HEK293 (cell line): ENCODE results near the gene MON2.

ENCODE experiments used
- BCL11B ChIP-seq: fragments of 450-650 bp; formaldehyde crosslinking; IDR thresholded peaks from 2 replicates; pipeline ENCODE4 v1.5.1; 2016; ENCODE audit warnings: low read depth, missing biosample characterization, missing genetic modification characterization
- GLI4 ChIP-seq: fragments of 450-650 bp; formaldehyde crosslinking; IDR thresholded peaks from 2 replicates; pipeline ENCODE4 v1.5.1; 2016; ENCODE audit warnings: missing biosample characterization, missing genetic modification characterization
- KLF16 ChIP-seq: fragments of 450-650 bp; formaldehyde crosslinking; IDR thresholded peaks from 2 replicates; pipeline ENCODE4 v1.5.1; 2017; ENCODE audit warnings: missing biosample characterization, missing genetic modification characterization
- KLF8 ChIP-seq: fragments of 450-650 bp; formaldehyde crosslinking; IDR thresholded peaks from 2 replicates; pipeline ENCODE4 v1.5.1; 2016; ENCODE audit warnings: missing biosample characterization, missing genetic modification characterization
- RBAK ChIP-seq: fragments of 450-650 bp; formaldehyde crosslinking; IDR thresholded peaks from 2 replicates; pipeline ENCODE4 v1.5.1; 2016; ENCODE audit warnings: missing biosample characterization, missing genetic modification characterization
- SCRT2 ChIP-seq: fragments of 450-650 bp; formaldehyde crosslinking; IDR thresholded peaks from 2 replicates; pipeline ENCODE4 v1.5.1; 2016; ENCODE audit warnings: missing biosample characterization, missing genetic modification characterization
- SP3 ChIP-seq: fragments of 450-650 bp; formaldehyde crosslinking; IDR thresholded peaks from 2 replicates; pipeline ENCODE4 v1.5.1; 2016; ENCODE audit warnings: missing biosample characterization, missing genetic modification characterization
- ZBTB20 ChIP-seq: fragments of 450-650 bp; formaldehyde crosslinking; IDR thresholded peaks from 2 replicates; pipeline ENCODE4 v1.5.1; 2016; ENCODE audit warnings: missing biosample characterization, missing genetic modification characterization
- ZNF169 ChIP-seq: fragments of 450-650 bp; formaldehyde crosslinking; IDR thresholded peaks from 2 replicates; pipeline ENCODE4 v1.5.1; 2016; ENCODE audit warnings: missing biosample characterization, missing genetic modification characterization
- ZNF335 ChIP-seq: fragments of 450-650 bp; formaldehyde crosslinking; conservative IDR thresholded peaks from 2 replicates; pipeline ENCODE4 v1.5.1; 2016; ENCODE audit warnings: missing biosample characterization, missing genetic modification characterization
- ZNF350 ChIP-seq: fragments of 450-650 bp; formaldehyde crosslinking; IDR thresholded peaks from 2 replicates; pipeline ENCODE4 v1.5.0; 2017; ENCODE audit warnings: missing biosample characterization, mild to moderate bottlenecking, missing genetic modification characterization
- ZNF530 ChIP-seq: fragments of 450-650 bp; formaldehyde crosslinking; IDR thresholded peaks from 2 replicates; pipeline ENCODE4 v1.5.1; 2016; ENCODE audit warnings: low read depth, missing biosample characterization, missing genetic modification characterization
- ZNF555 ChIP-seq: fragments of 450-650 bp; formaldehyde crosslinking; conservative IDR thresholded peaks from 2 replicates; pipeline ENCODE4 v1.5.1; 2017; ENCODE audit warnings: missing biosample characterization, mild to moderate bottlenecking, missing genetic modification characterization, inconsistent platforms
- ZNF571 ChIP-seq: fragments of 450-650 bp; formaldehyde crosslinking; IDR thresholded peaks from 2 replicates; pipeline ENCODE4 v1.5.0; 2017; ENCODE audit warnings: missing biosample characterization, missing genetic modification characterization
- ZNF600 ChIP-seq: fragments of 450-650 bp; formaldehyde crosslinking; IDR thresholded peaks from 2 replicates; pipeline ENCODE4 v1.5.1; 2016; ENCODE audit warnings: missing biosample characterization, missing genetic modification characterization
- ZNF791 ChIP-seq: fragments of 450-650 bp; formaldehyde crosslinking; IDR thresholded peaks from 2 replicates; pipeline ENCODE4 v1.5.1; 2016; ENCODE audit warnings: missing biosample characterization, missing genetic modification characterization
- TF ChIP-seq, protein P1 (sequence below): fragments of 450-650 bp; formaldehyde crosslinking; IDR thresholded peaks from 2 replicates; pipeline ENCODE4 v1.5.1; 2016; ENCODE audit warnings: missing biosample characterization, missing genetic modification characterization
- TF ChIP-seq, protein P2 (sequence below): fragments of 450-650 bp; formaldehyde crosslinking; IDR thresholded peaks from 2 replicates; pipeline ENCODE4 v1.5.1; 2016; ENCODE audit warnings: missing biosample characterization, missing genetic modification characterization
- TF ChIP-seq, protein P3 (sequence below): fragments of 450-650 bp; formaldehyde crosslinking; IDR thresholded peaks from 2 replicates; pipeline ENCODE4 v1.5.1; 2017; ENCODE audit warnings: missing biosample characterization, missing genetic modification characterization
- TF ChIP-seq, protein P4 (sequence below): fragments of 450-650 bp; formaldehyde crosslinking; IDR thresholded peaks from 2 replicates; pipeline ENCODE4 v1.5.1; 2016; ENCODE audit warnings: missing biosample characterization, missing genetic modification characterization
- TF ChIP-seq, protein P5 (sequence below): fragments of 450-650 bp; formaldehyde crosslinking; IDR thresholded peaks from 2 replicates; pipeline ENCODE4 v1.5.1; 2016; ENCODE audit warnings: missing biosample characterization, missing genetic modification characterization
- TF ChIP-seq, protein P6 (sequence below): fragments of 450-650 bp; formaldehyde crosslinking; conservative IDR thresholded peaks from 2 replicates; pipeline ENCODE4 v1.5.1; 2016; ENCODE audit warnings: low read depth, missing biosample characterization, missing genetic modification characterization
- TF ChIP-seq, protein P7 (sequence below): fragments of 450-650 bp; formaldehyde crosslinking; IDR thresholded peaks from 2 replicates; pipeline ENCODE4 v1.5.1; 2017; ENCODE audit warnings: missing biosample characterization, missing genetic modification characterization

The MON2 gene

DNA sequence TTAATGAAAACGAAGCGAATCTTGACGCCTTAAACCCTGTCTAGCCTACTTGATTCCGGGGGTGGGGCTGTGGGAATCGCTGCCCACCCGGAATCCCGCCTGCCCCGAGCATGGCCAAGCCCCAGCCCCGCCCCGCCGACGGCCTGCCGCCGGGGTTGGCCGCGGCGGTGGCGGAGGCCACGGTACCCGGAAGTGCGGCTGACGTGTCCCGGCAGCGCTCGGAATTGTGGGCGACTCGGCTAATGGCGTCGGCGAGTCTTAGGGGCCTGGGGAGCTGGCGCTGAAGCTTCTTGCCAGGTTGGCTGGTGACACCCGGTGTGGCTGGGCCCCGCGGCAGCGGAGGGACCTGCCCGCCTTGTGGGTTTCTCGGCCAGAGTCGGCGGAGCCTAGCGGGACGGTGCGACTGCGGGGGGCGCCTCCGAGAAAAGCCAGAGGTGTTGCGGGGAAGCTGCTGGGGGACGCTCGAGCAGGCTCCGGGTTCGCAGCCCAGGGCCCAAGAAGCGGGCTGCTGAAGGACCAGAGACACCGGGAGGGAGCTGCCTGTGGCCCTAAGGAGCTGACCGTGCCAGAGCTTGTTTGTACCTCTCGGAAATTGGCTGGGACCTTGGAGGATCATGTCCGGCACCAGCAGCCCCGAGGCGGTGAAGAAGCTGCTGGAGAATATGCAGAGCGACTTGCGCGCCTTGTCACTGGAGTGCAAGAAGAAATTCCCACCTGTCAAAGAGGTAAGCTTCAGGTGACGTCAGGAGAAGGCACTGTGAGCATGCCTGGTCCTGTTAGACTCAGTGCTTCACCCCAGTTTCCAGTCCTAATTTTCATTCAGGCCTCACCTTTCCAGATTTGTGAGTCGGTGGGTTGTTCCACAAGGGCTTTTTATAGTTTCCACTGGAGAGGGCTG is at the start of gene MON2 (continued):
- TF ChIP-seq, protein P1, sequence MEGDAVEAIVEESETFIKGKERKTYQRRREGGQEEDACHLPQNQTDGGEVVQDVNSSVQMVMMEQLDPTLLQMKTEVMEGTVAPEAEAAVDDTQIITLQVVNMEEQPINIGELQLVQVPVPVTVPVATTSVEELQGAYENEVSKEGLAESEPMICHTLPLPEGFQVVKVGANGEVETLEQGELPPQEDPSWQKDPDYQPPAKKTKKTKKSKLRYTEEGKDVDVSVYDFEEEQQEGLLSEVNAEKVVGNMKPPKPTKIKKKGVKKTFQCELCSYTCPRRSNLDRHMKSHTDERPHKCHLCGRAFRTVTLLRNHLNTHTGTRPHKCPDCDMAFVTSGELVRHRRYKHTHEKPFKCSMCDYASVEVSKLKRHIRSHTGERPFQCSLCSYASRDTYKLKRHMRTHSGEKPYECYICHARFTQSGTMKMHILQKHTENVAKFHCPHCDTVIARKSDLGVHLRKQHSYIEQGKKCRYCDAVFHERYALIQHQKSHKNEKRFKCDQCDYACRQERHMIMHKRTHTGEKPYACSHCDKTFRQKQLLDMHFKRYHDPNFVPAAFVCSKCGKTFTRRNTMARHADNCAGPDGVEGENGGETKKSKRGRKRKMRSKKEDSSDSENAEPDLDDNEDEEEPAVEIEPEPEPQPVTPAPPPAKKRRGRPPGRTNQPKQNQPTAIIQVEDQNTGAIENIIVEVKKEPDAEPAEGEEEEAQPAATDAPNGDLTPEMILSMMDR = 0 out of 2 replicates have a peak, but pooled peaks have one; percentile 31
- TF ChIP-seq ZNF530 (tag by site-specific recombination) (no peak), GLI4 (tag by site-specific recombination) (no peak), ZNF335 (tag by site-specific recombination) (peak; percentile 96), ZNF555 (no peak), KLF8 (tag by site-specific recombination) (peak; percentile 59; the same call in 1 of the 2 replicates), ZNF350 (tag by site-specific recombination) (no peak), ZNF600 (tag by site-specific recombination) (0 out of 2 replicates have a peak, but pooled peaks have one; percentile 44), ZNF169 (tag by site-specific recombination) (no peak), ZNF791 (tag by site-specific recombination) (no peak), SCRT2 (no peak), RBAK (tag by site-specific recombination) (no peak), KLF16 (tag by site-specific recombination) (0 out of 2 replicates have a peak, but pooled peaks have one; percentile 48), SP3 (tag by site-specific recombination) (peak; percentile 74), BCL11B (tag by site-specific recombination) (0 out of 2 replicates have a peak, but pooled peaks have one; percentile 36), ZBTB20 (tag by site-specific recombination) (peak; percentile 74), ZNF571 (no peak)
- TF ChIP-seq, protein P2, sequence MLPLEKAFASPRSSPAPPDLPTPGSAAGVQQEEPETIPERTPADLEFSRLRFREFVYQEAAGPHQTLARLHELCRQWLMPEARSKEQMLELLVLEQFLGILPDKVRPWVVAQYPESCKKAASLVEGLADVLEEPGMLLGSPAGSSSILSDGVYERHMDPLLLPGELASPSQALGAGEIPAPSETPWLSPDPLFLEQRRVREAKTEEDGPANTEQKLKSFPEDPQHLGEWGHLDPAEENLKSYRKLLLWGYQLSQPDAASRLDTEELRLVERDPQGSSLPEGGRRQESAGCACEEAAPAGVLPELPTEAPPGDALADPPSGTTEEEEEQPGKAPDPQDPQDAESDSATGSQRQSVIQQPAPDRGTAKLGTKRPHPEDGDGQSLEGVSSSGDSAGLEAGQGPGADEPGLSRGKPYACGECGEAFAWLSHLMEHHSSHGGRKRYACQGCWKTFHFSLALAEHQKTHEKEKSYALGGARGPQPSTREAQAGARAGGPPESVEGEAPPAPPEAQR (tag by site-specific recombination) = no peak
- TF ChIP-seq, protein P3, sequence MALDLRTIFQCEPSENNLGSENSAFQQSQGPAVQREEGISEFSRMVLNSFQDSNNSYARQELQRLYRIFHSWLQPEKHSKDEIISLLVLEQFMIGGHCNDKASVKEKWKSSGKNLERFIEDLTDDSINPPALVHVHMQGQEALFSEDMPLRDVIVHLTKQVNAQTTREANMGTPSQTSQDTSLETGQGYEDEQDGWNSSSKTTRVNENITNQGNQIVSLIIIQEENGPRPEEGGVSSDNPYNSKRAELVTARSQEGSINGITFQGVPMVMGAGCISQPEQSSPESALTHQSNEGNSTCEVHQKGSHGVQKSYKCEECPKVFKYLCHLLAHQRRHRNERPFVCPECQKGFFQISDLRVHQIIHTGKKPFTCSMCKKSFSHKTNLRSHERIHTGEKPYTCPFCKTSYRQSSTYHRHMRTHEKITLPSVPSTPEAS = no peak
- TF ChIP-seq, protein P4, sequence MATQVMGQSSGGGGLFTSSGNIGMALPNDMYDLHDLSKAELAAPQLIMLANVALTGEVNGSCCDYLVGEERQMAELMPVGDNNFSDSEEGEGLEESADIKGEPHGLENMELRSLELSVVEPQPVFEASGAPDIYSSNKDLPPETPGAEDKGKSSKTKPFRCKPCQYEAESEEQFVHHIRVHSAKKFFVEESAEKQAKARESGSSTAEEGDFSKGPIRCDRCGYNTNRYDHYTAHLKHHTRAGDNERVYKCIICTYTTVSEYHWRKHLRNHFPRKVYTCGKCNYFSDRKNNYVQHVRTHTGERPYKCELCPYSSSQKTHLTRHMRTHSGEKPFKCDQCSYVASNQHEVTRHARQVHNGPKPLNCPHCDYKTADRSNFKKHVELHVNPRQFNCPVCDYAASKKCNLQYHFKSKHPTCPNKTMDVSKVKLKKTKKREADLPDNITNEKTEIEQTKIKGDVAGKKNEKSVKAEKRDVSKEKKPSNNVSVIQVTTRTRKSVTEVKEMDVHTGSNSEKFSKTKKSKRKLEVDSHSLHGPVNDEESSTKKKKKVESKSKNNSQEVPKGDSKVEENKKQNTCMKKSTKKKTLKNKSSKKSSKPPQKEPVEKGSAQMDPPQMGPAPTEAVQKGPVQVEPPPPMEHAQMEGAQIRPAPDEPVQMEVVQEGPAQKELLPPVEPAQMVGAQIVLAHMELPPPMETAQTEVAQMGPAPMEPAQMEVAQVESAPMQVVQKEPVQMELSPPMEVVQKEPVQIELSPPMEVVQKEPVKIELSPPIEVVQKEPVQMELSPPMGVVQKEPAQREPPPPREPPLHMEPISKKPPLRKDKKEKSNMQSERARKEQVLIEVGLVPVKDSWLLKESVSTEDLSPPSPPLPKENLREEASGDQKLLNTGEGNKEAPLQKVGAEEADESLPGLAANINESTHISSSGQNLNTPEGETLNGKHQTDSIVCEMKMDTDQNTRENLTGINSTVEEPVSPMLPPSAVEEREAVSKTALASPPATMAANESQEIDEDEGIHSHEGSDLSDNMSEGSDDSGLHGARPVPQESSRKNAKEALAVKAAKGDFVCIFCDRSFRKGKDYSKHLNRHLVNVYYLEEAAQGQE = no peak
- TF ChIP-seq, protein P5, sequence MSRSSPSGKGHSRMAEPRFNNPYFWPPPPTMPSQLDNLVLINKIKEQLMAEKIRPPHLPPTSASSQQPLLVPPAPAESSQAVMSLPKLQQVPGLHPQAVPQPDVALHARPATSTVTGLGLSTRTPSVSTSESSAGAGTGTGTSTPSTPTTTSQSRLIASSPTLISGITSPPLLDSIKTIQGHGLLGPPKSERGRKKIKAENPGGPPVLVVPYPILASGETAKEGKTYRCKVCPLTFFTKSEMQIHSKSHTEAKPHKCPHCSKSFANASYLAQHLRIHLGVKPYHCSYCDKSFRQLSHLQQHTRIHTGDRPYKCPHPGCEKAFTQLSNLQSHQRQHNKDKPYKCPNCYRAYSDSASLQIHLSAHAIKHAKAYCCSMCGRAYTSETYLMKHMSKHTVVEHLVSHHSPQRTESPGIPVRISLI (tag by site-specific recombination) = no peak
- TF ChIP-seq, protein P6, sequence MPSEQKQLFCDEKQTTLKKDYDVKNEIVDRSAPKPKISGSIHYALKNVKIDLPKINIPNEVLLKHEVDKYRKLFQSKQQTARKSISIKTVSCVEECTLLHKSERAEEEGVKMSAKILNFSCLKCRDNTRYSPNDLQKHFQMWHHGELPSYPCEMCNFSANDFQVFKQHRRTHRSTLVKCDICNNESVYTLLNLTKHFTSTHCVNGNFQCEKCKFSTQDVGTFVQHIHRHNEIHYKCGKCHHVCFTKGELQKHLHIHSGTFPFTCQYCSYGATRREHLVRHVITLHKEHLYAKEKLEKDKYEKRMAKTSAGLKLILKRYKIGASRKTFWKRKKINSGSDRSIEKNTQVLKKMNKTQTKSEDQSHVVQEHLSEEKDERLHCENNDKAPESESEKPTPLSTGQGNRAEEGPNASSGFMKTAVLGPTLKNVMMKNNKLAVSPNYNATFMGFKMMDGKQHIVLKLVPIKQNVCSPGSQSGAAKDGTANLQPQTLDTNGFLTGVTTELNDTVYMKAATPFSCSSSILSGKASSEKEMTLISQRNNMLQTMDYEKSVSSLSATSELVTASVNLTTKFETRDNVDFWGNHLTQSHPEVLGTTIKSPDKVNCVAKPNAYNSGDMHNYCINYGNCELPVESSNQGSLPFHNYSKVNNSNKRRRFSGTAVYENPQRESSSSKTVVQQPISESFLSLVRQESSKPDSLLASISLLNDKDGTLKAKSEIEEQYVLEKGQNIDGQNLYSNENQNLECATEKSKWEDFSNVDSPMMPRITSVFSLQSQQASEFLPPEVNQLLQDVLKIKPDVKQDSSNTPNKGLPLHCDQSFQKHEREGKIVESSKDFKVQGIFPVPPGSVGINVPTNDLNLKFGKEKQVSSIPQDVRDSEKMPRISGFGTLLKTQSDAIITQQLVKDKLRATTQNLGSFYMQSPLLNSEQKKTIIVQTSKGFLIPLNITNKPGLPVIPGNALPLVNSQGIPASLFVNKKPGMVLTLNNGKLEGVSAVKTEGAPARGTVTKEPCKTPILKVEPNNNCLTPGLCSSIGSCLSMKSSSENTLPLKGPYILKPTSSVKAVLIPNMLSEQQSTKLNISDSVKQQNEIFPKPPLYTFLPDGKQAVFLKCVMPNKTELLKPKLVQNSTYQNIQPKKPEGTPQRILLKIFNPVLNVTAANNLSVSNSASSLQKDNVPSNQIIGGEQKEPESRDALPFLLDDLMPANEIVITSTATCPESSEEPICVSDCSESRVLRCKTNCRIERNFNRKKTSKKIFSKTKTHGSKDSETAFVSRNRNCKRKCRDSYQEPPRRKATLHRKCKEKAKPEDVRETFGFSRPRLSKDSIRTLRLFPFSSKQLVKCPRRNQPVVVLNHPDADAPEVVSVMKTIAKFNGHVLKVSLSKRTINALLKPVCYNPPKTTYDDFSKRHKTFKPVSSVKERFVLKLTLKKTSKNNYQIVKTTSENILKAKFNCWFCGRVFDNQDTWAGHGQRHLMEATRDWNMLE (tag by site-specific recombination) = no peak
- TF ChIP-seq, protein P7, sequence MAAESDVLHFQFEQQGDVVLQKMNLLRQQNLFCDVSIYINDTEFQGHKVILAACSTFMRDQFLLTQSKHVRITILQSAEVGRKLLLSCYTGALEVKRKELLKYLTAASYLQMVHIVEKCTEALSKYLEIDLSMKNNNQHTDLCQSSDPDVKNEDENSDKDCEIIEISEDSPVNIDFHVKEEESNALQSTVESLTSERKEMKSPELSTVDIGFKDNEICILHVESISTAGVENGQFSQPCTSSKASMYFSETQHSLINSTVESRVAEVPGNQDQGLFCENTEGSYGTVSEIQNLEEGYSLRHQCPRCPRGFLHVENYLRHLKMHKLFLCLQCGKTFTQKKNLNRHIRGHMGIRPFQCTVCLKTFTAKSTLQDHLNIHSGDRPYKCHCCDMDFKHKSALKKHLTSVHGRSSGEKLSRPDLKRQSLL (tag by site-specific recombination) = no peak
